D341Med (cell line): ENCODE data around the gene TMEM126A.
A peak's percentile ranks its signal among the peaks of the same experiment; 100 is the strongest.
"Not testable (repeated sequence)": the region's sequence is repeated elsewhere in the genome, so short reads cannot be mapped to it uniquely, and the experiment has no call there.

Experiments used
- DNase-seq: peaks from one replicate; pipeline ENCODE4 v3.0.0; 2012; ENCODE audit warnings: low spot score

The TMEM126A gene

GRCh38 chr11:85647604-85648299 is at the start of gene TMEM126A:
TSS of gene TMEM126A (plus strand) at chr11:85647967. CDS start at chr11:85650256, 2,289 bp downstream.
- peak; percentile 92 for DNase-seq

GRCh38 chr11:85599083-85599482 is 48.7 kb upstream of the TMEM126A start:
- DNase-seq: no peak

GRCh38 chr11:85602526-85603213 is 45.1 kb upstream of the TMEM126A start:
- DNase-seq: no peak

DNA sequence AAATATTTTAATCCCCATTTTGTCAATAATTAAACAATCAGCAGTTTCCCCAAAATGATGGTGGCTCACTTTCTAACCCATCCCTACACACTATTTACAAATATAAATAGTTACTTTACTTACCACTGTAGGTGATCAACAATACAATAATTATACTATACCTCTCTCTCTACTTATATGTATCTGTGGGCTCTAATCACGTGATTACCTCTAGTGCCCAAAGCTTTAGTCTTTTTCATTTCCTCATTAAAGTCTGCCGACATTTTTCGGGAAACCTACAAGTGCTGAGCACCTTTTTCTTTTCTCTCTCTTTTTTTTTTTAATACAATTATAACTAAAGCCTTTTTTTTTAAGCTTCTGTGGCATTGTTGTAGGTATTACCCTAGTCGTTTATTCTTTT is 44.5 kb upstream of the TMEM126A start:
- no peak for DNase-seq

- not testable (repeated sequence) for DNase-seq
Observed at GRCh38 chr11:85606237-85606636, 41.5 kb upstream of the TMEM126A start.

DNA sequence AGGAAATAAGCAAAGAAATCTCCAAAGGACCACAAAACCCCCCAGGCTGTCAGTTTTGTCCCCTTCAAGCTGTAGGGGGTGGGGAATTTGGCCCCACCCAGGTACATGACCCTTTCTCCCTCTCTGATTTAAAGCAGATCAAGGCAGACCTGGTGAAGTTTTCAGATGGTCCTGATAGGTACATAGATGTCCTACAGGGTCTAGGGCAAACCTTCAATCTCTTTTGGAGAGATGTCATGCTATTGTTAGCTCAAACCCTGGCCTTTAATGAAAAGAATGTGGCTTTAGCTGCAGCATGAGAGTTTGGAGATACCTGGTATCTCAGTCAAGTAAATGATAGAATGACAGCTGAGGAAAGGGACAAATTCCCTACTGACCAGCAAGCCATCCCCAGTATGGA is 39.1 kb upstream of the TMEM126A start:
- DNase-seq: not testable (repeated sequence)

DNA sequence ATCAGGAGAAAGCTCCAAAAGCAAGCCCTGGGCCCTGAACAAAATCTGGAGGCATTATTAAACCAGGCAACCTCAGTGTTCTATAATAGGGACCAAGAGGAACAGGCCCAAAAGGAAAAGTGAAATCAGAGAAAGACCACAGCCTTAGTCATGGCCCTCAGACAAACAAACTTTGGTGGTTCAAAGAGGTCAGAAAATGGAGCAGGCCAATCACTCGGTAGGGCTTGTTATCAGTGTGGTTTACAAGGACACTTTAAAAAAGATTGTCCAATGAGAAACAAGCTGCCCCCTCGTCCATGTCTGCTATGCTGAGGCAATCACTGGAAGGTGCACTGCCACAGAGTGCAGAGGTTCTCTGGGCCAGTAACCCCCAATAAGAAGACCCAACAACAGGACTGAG is 38.5 kb upstream of the TMEM126A start:
- not testable (repeated sequence) for DNase-seq

- not testable (repeated sequence) for DNase-seq
Observed at GRCh38 chr11:85611643-85612042, 36.1 kb upstream of the TMEM126A start.

DNA sequence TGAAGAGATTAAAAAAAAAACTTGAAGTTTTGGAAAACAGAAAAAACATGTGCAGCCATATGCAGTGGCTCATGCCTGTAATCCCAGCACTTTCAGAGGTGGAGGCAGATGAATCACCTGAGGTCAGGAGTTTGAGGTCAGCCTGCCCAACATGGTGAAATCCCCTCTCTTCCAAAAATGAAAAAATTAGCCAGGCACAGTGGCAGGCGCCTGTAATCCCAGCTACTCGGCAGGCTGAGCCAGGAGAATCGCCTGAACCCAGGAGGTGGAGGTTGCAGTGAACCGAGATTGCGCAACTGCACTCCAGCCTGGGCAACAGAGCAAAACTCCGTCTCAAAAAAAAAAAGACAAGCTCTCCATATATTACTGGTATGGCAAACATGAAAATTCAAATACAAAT is 28.3 kb upstream of the TMEM126A start:
- no peak for DNase-seq

DNA sequence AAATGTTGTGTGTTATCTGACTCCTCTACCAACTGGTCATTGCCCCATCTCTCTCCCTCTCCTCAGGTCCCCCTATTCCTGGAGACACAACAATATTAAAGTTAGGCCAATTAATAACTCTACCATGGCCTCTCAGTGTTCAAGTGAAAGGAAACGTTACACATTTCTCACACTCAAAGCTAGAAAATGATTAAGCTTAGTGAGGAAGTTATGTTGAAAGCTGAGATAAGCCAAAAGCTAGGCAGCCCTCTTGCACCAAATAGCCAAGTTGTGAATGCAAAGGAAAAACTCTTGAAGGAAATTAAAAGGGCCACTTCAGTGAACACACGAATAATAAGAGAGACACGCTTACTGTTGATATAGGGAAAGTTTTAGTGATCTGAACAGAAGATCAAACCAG is 27.5 kb upstream of the TMEM126A start:
- DNase-seq: no peak

- no peak for DNase-seq
Observed at GRCh38 chr11:85626496-85626895, 21.3 kb upstream of the TMEM126A start.

GRCh38 chr11:85627332-85627997 is 20.3 kb upstream of the TMEM126A start, which contains the start of gene DLG2:
TSS of gene DLG2 (minus strand) at chr11:85627344.
- DNase-seq: peak; percentile 47

DNA sequence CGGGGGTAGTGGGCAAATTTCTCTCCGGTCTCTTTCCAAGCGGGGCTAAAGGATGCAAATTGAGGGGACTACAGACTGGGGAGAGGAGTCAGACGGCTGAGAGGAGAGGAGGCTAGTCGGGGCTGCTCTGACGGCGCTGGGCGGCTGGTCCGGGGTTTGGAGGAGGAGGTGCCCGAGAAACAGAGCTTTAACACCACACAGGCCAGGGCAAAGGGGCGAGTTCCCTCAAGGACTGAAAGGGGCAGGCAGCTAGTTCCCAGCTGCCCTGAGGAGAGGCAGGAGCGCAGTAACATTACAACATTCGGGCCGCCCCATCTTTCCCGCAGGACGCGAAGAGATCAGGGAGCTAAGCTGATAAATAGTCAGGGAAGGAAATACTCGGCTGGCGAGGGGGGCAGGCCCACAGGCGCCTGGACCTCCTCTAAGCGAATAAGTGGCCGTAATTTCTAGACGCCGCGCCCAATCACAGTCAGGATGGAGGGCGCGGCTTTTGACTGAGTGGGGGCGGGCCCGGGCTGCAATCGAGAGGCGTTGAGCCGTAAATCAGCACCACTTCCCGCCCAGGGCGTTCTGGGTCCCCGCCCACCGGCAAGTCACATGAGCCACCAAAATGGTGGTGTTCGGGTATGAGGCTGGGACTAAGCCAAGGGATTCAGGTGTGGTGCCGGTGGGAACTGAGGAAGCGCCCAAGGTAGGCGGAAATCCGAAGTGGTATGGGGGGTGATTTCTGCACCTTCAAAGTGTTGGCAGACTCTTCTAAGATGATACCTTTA is 19.6 kb upstream of the TMEM126A start, which contains the start of gene TMEM126B:
Gene TMEM126B (plus strand): TSS at position 596 of the 773 bp plus-strand sequence. CDS start 15 bp downstream, at position 611.
- DNase-seq: peak; percentile 93

- no peak for DNase-seq
Observed at GRCh38 chr11:85628771-85629341, 18.9 kb upstream of the TMEM126A start.

- DNase-seq: no peak
Observed at GRCh38 chr11:85634747-85635146, 13.0 kb upstream of the TMEM126A start.

GRCh38 chr11:85643191-85643614 is 4.6 kb upstream of the TMEM126A start:
- no peak for DNase-seq

- DNase-seq: peak; percentile 37
Observed at GRCh38 chr11:85647078-85647477, 689 bp upstream of the TMEM126A start.

DNA sequence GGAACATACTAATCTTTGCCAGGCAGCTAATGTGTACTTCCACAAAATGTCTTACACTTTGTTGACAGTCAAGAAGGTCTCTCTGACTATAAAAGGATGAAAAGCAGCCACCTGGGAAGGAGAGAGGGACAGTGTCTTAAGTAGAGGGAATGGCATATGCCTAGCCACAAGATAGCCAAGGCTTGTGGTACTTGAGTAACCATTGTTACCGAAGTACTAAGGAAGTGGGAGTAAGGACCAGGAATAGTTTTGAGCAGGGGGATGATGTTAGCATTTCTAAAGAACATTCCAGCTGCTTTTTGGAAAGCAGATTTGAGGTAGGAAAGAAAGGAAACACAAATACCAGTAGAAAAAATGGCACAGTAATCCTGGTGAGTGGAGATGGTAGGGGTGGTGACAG is 3.4 kb downstream of the TMEM126A start:
- DNase-seq: no peak

DNA sequence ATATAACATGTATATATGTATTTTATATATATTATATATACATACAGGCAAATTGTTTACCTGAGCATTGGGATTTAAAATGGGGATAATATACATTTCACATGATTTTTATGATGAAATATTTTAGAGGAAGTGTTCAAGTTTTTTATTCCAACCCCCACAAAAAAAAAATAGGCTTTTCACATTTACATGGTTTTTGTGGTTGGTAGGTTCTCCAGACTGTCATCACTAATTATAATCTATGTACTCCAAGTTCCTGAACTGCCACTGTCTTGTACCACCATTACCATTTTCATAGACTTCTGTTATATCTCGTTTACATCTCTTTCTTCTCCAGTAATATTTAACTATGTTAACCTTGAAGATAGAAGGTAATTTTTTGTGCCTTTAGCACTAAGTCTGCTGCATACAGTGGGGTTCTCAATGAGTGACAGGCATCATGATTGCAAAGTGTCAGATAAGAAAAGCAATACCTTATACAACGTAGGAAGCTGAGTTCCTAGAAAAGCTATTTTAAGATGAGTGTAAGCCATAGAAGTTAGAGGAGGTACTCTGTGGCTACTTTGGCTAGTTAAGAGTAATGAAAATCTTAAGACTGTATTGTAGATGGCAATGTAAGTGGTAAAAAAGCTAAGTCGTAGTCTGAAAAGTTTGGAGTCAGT is 5.2 kb downstream of the TMEM126A start:
- DNase-seq: no peak

GRCh38 chr11:85654343-85654742 is 6.6 kb downstream of the TMEM126A start:
- not testable (repeated sequence) for DNase-seq

DNA sequence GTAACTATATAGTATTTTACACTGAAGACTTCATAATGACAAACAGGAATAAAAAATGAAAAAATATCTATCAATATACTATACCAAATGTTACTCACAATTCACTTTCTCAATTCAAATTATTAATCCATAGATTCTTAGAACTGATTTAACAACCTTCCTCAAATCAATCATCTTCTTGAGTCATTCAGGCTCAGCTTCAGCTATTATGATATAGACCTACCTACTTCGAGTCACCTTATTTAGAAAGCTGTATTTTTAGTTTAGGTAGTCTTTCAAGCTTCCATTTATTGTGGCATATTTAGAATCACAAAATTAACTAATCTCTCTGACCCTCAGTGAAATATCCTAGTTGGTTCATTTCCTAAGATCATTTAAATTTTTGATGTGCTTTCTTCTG is 9.0 kb downstream of the TMEM126A start:
- no peak for DNase-seq
